ENCODE results near the gene CAMK2G. TPM values are rescaled to one million over a fixed set of nuclear protein-coding genes. Genes with fewer than 3 reads are reported as not detected.

The CAMK2G gene
- total RNA-seq, 1 donor from 2014 or later, result 25.9 TPM

DNA sequence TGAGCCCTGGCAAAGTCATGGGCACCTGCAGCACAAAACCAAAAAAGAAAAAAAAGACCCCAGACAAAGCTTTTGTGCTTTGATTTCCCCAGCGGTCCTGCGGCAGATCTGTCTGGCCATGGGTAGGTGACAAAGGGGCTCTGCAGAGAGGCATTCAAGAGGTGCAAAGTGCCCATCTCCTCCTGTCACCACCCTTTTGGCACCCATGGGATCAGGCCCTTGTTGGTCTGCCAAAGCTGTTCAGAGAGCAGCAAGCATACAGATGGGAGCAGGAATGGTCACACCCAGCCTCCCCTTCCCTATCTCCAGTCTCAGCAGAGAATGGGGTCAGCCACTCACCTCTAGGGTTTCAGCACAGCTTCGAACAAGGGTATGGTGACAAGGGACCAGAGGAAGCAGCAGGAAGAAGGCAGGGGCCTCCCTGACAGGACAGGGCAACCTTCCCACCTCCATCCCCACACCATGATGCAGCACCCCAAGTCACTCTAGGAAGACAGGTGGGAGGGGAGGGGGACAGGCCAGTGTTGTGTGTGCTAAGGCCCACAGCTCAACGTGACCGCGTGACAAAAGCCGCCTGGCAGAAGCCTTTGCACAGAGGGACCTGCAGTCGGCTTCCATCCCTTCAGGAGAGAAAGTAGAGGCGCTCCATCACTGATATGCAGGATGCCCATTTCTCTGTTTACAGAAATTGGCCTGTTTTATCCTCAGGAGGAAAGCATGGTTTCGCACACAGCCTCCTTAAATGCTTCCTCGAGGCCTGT, 6.3 kb downstream of the CAMK2G start:
- no peak for DNase-seq
- peaks cover 44% of the 10 kb centered on the region for H3K4me1 Mint-ChIP-seq (ENCODE audit: low read depth, unreplicated experiment)
- peak overlapping the region; percentile 79 for H3K27ac Mint-ChIP-seq (ENCODE audit: unreplicated experiment)
- peaks cover 3% of the 10 kb centered on the region for H3K36me3 Mint-ChIP-seq (ENCODE audit: unreplicated experiment)
- TF ChIP-seq, protein P1, sequence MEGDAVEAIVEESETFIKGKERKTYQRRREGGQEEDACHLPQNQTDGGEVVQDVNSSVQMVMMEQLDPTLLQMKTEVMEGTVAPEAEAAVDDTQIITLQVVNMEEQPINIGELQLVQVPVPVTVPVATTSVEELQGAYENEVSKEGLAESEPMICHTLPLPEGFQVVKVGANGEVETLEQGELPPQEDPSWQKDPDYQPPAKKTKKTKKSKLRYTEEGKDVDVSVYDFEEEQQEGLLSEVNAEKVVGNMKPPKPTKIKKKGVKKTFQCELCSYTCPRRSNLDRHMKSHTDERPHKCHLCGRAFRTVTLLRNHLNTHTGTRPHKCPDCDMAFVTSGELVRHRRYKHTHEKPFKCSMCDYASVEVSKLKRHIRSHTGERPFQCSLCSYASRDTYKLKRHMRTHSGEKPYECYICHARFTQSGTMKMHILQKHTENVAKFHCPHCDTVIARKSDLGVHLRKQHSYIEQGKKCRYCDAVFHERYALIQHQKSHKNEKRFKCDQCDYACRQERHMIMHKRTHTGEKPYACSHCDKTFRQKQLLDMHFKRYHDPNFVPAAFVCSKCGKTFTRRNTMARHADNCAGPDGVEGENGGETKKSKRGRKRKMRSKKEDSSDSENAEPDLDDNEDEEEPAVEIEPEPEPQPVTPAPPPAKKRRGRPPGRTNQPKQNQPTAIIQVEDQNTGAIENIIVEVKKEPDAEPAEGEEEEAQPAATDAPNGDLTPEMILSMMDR (IDR thresholded peaks at IDR 0.05; ENCODE audit: partially characterized antibody, unreplicated experiment), result no peak
- peaks cover 9% of the 10 kb centered on the region for H3K9me3 Mint-ChIP-seq (ENCODE audit: unreplicated experiment)
- H3K27me3 Mint-ChIP-seq (ENCODE audit: unreplicated experiment), result peaks cover 8% of the 10 kb centered on the region
- peak overlapping the region; percentile 53 for H3K4me3 Mint-ChIP-seq (ENCODE audit: unreplicated experiment)

DNA sequence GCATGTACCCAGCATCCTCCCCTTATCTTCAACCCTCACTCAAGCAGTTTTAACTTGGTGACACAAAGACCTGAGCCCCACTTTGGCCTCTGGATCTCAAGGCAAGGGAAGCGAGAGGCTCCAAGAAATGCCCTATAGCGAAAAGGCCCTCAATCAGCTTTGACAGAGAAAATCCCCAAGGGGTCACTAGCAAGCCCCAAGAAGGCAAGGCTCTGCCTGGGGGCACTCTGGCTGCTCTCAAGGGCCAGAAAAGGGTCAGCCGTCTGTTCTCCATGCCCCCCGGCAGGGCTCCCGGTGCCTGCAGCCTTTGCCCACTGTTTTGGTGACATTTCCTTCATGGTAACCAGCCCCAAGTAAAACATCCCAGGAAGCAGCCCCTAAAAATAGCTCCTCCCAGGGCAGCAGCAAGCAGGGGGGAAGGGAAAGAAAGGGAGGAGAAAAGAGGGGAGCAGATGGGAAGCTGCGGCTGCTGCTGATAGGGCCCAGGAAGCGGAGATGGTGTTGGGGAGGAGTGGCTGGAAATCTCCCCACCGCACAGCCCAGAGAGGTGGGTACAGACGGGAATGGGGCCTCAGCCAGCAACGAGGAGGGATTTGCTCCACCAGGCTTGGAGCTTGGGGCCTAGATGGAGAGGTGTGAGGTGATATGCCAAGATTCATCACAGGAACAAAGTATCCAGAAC, 7.1 kb downstream of the CAMK2G start:
- Mint-ChIP-seq H3K9me3 (ENCODE audit: unreplicated experiment) (peaks cover 5% of the 10 kb centered on the region), H3K27ac (ENCODE audit: unreplicated experiment) (peak overlapping the region; percentile 79), H3K4me3 (ENCODE audit: unreplicated experiment) (peak overlapping the region; percentile 78), H3K27me3 (ENCODE audit: unreplicated experiment) (peaks cover 8% of the 10 kb centered on the region), H3K4me1 (ENCODE audit: low read depth, unreplicated experiment) (peaks cover 37% of the 10 kb centered on the region), H3K36me3 (ENCODE audit: unreplicated experiment) (peaks cover 3% of the 10 kb centered on the region)
- no peak for DNase-seq
- TF ChIP-seq, protein P1 (IDR thresholded peaks at IDR 0.05; ENCODE audit: partially characterized antibody, unreplicated experiment), result no peak

DNA sequence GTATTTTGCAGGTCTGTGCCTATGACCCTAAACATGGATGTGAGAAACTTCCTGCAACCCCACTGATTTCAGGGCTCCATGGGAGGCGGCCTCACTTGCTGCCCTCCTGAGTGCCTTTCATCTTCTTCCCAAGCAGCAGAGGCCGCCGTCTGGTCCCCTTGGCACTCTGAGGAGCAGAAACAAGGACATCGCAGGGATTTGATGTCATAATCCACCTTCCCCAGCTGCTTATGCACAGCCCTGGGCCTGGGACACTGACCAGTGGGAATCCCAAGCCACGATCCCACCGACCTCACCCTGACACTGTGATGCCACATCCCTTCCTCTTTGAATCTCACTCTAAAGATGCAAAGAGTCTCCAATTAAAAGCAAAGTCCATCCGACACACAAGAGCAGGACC, 7.7 kb downstream of the CAMK2G start:
- Mint-ChIP-seq H3K4me3 (ENCODE audit: unreplicated experiment) (peak overlapping the region; percentile 78), H3K4me1 (ENCODE audit: low read depth, unreplicated experiment) (peaks cover 33% of the 10 kb centered on the region), H3K36me3 (ENCODE audit: unreplicated experiment) (peaks cover 3% of the 10 kb centered on the region), H3K27me3 (ENCODE audit: unreplicated experiment) (peaks cover 8% of the 10 kb centered on the region), H3K9me3 (ENCODE audit: unreplicated experiment) (peaks cover 3% of the 10 kb centered on the region), H3K27ac (ENCODE audit: unreplicated experiment) (no peak overlapping the region)
- DNase-seq, result no peak
- TF ChIP-seq, protein P1 (IDR thresholded peaks at IDR 0.05; ENCODE audit: partially characterized antibody, unreplicated experiment), result no peak

DNA sequence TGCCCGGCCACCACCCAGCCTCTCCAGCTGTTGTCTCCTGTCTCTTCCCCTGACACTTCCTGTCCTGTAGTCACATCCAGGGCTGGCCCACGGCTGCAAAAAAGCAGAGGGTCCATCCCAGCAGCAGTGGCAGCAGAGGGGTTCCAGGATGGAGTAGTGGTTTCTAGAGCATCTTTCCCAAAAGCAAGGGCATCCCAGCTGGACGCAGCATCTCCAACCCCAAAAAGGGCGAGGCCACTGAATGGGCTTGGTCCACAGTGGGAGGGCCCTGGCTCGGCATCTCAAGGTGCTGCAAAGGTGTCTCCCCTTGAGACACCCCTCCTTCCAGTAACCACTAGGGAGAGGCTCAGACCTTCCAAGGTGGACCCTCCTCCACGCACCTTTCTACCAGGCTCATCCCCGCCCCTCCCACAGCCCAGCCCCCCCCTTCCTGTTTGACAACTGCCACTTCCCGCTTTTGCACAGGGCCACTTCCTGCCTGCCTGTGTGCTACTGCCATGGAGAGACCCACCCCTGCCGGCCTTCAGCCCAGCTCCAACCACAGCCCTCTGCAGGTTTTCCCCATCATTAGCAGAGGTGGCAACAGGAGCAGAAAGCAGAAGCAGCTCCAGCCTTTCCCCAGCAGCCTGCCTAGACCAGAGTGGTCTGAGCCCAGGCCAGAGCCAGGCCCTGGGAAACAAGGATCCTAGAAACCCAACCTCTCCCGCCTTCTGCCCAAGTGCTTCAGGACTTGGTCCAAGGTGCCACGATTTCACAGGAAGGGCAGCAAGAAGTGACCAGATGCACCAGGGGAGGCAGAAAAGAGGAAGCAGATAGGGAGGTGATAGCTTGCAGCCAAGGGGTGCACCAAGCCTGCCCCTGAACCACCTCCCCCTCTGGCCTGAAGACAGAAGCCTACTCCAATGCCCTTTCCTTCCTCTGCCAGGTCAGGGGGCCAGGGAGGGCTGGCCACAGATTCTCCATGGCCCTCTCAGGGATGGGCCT, 8.6 kb downstream of the CAMK2G start:
- Mint-ChIP-seq H3K4me3 (ENCODE audit: unreplicated experiment) (no peak overlapping the region), H3K4me1 (ENCODE audit: low read depth, unreplicated experiment) (peaks cover 31% of the 10 kb centered on the region), H3K9me3 (ENCODE audit: unreplicated experiment) (peaks cover 3% of the 10 kb centered on the region), H3K36me3 (ENCODE audit: unreplicated experiment) (peaks cover 3% of the 10 kb centered on the region), H3K27me3 (ENCODE audit: unreplicated experiment) (peaks cover 8% of the 10 kb centered on the region), H3K27ac (ENCODE audit: unreplicated experiment) (no peak overlapping the region)
- TF ChIP-seq, protein P1 (IDR thresholded peaks at IDR 0.05; ENCODE audit: partially characterized antibody, unreplicated experiment), result no peak
- DNase-seq, result no peak
